K562 (cell line): ENCODE results near the gene CCDC47. TPM values are rescaled to one million over a fixed set of nuclear protein-coding genes. Genes with fewer than 3 reads are reported as not detected.

Experiments
- ATAC-seq: fragments of 200-7000 bp; cut with Tn5 transposase; 3 replicates; pipeline ENCODE4 v1.9.1; 2020; ENCODE audit warnings: moderate library complexity
- BruUV-seq: library from RNA; stranded (reverse); fragments of 400-500 nt; replicated peaks from 2 replicates; lab custom pipeline; 2021; lab: Mats Ljungman, UMichigan
- CTCF ChIA-PET: fragments of 300-600 bp; formaldehyde crosslinking; extraction: SDS; loops from one replicate; lab custom pipeline; 2021; ENCODE audit warnings: low intra/inter-chr PET ratio; lab: Yijun Ruan, JAX
- POLR2A ChIA-PET: fragments of 300-600, 350-650 bp; sonication (Branson Sonifier 250); formaldehyde crosslinking; extraction: SDS; loops from one replicate; lab custom pipeline; 2021; ENCODE audit warnings: antibody characterized with exemption, inconsistent platforms; lab: Yijun Ruan, JAX
- DNase-seq, 4 experiments: peaks; one replicate each; pipeline versions ENCODE4 v3.0.0 to v3.0.0-alpha.2; 2011 to 2018; ENCODE audit warnings: low spot score in 3 of 4, mixed read lengths in 3 of 4; ENCODE audit errors: extremely low read depth in 1 of 4
- FAIRE-seq: peaks from 2 replicates; lab custom pipeline; 2011; peaks lifted over from hg19 to GRCh38; lab: Jason Lieb, UNC
- H2AFZ ChIP-seq: 2 replicates; pipeline ENCODE4 v1.6.0; 2011; ENCODE audit warnings: low read depth, low read length, control low read depth, inconsistent platforms
- H3K27ac ChIP-seq: fragments of 200-600 bp; 3 replicates; pipeline ENCODE4 v1.8.0; 2011; ENCODE audit warnings: low read depth, mild to moderate bottlenecking, control low read depth, inconsistent platforms, low read length, moderate library complexity, mixed read lengths; ENCODE audit errors: extremely low read depth
- H3K27me3 ChIP-seq, 2 experiments: fragments of 300-600 bp in 1 of 2; 2 replicates in 1 of 2; 3 replicates in 1 of 2; pipeline versions ENCODE4 v1.6.0 to v1.8.0; 2011; ENCODE audit warnings: inconsistent platforms in 2 of 2, low read length in 2 of 2, mild to moderate bottlenecking in 1 of 2, mixed read lengths in 1 of 2, moderate library complexity in 1 of 2; ENCODE audit not compliant: control insufficient read depth in 2 of 2, insufficient read depth in 2 of 2
- H3K36me3 ChIP-seq: fragments of 300-600 bp; 3 replicates; pipeline ENCODE4 v1.8.0; 2011; ENCODE audit warnings: mild to moderate bottlenecking, low read length, inconsistent platforms; ENCODE audit not compliant: control insufficient read depth, insufficient read depth
- H3K4me1 ChIP-seq, 2 experiments: fragments of 200-600 bp in 1 of 2; replicated peaks in 1 of 2; 2 replicates in 1 of 2; 3 replicates in 1 of 2; pipeline versions ENCODE4 v1.5.1 to v1.8.0; 2011; ENCODE audit warnings: inconsistent platforms in 2 of 2, low read length in 2 of 2, mild to moderate bottlenecking in 1 of 2, mixed read lengths in 1 of 2, moderate library complexity in 1 of 2; ENCODE audit not compliant: control insufficient read depth in 2 of 2, insufficient read depth in 2 of 2
- H3K4me2 ChIP-seq: 2 replicates; pipeline ENCODE4 v1.6.1; 2011; ENCODE audit warnings: low read length, control low read depth, inconsistent platforms, mixed read lengths; ENCODE audit not compliant: insufficient read depth
- H3K4me3 ChIP-seq: fragments of 200-600 bp; sonication (generic), shearing (Covaris generic); 2 replicates; pipeline ENCODE4 v1.5.1; 2016; ENCODE audit warnings: control low read depth, inconsistent platforms
- H3K79me2 ChIP-seq: fragments of 200-600 bp; 3 replicates; pipeline ENCODE4 v1.8.0; 2011; ENCODE audit warnings: low read length, inconsistent platforms; ENCODE audit not compliant: control insufficient read depth, insufficient read depth
- H3K9ac ChIP-seq, 2 experiments: 2 replicates each; pipeline versions ENCODE4 v1.6.0 to v1.6.1; 2011; ENCODE audit warnings: low read depth in 2 of 2, low read length in 2 of 2, control low read depth in 1 of 2, inconsistent platforms in 1 of 2, mild to moderate bottlenecking in 1 of 2, mixed read lengths in 1 of 2; ENCODE audit not compliant: insufficient read depth in 1 of 2
- H3K9me1 ChIP-seq: one replicate; pipeline ENCODE4 v1.6.0; 2011; ENCODE audit warnings: inconsistent platforms, mild to moderate bottlenecking, low read length, moderate library complexity; ENCODE audit not compliant: control insufficient read depth, insufficient read depth
- H3K9me3 ChIP-seq: replicated peaks from 2 replicates; pipeline ENCODE4 v1.5.1; 2011; ENCODE audit warnings: low read depth, low read length, inconsistent platforms; ENCODE audit not compliant: control insufficient read depth, insufficient read depth
- H4K20me1 ChIP-seq: replicated peaks from 2 replicates; pipeline ENCODE4 v1.6.1; 2011; ENCODE audit warnings: low read length, inconsistent platforms, mixed read lengths; ENCODE audit not compliant: control insufficient read depth, insufficient read depth
- DLX4 ChIP-seq: fragments of 250-450 bp; sonication (Bioruptor Pico); IDR thresholded peaks from 2 replicates; pipeline ENCODE4 v1.6.1; 2021; ENCODE audit warnings: mild to moderate bottlenecking
- ETV6 ChIP-seq, 3 experiments: fragments of 150-350 bp in 1 of 3; sonication (generic) in 1 of 3; formaldehyde crosslinking in 1 of 3; IDR thresholded peaks; 2 replicates each; pipeline versions ENCODE4 v1.6.1 to v1.8.0; 2014 to 2022; ENCODE audit warnings: borderline replicate concordance in 2 of 3, low read depth in 2 of 3, antibody characterized with exemption in 1 of 3, low read length in 1 of 3, mild to moderate bottlenecking in 1 of 3, missing genetic modification reagents in 1 of 3
- FOXP1 ChIP-seq: sonication (generic); formaldehyde crosslinking; IDR thresholded peaks from 2 replicates; pipeline ENCODE4 v1.8.0; 2022; ENCODE audit warnings: mild to moderate bottlenecking, missing genetic modification reagents
- FUS ChIP-seq: fragments of 200-400 bp; formaldehyde crosslinking; optimal IDR thresholded peaks from 2 replicates; pipeline ENCODE3; 2017; ENCODE audit warnings: low read depth, low read length
- MXD1 ChIP-seq: fragments of 250-450 bp; sonication (Bioruptor Pico); IDR thresholded peaks from 2 replicates; pipeline ENCODE4 v1.8.0; 2021; ENCODE audit warnings: borderline replicate concordance, mild to moderate bottlenecking, moderate library complexity; ENCODE audit not compliant: poor library complexity, severe bottlenecking
- PCBP1 ChIP-seq: fragments of 200-400 bp; formaldehyde crosslinking; IDR thresholded peaks from 2 replicates; pipeline ENCODE4 v1.6.1; 2018; ENCODE audit warnings: mild to moderate bottlenecking, low read depth, low read length; ENCODE audit not compliant: poor library complexity, severe bottlenecking
- PURB ChIP-seq: sonication (generic); formaldehyde crosslinking; IDR thresholded peaks from 2 replicates; pipeline ENCODE4 v1.9.0; 2021; ENCODE audit warnings: low read depth, mild to moderate bottlenecking, missing genetic modification reagents
- TAF15 ChIP-seq: fragments of 200-400 bp; formaldehyde crosslinking; IDR thresholded peaks from 2 replicates; pipeline ENCODE4 v1.6.1; 2017; ENCODE audit warnings: mild to moderate bottlenecking, low read depth, low read length, moderate library complexity
- ZFP36 ChIP-seq: fragments of 150-350 bp; IDR thresholded peaks from 2 replicates; pipeline ENCODE4 v1.6.1; 2018; ENCODE audit warnings: low read length, low read depth; ENCODE audit not compliant: partially characterized antibody
- ZNF143 ChIP-seq: sonication (generic); formaldehyde crosslinking; IDR thresholded peaks from 2 replicates; pipeline ENCODE4 v1.9.0; 2022; ENCODE audit warnings: mild to moderate bottlenecking, missing genetic modification reagents
- WGBS: fragments of 100-300 bp; shearing (Covaris generic); methylation state at CpG from one replicate; pipeline ENCODE4 v1.1.6; 2016; ENCODE audit warnings: low coverage, mixed read lengths; ENCODE audit not compliant: insufficient coverage; ENCODE audit errors: missing lambda C conversion rate; 5-methylcytosine and 5-hydroxymethylcytosine counted together
- in situ Hi-C: fragments of 300-500 bp; cut with MboI; formaldehyde crosslinking; loops from 4 replicates; pipeline ENCODE4 v1.15.0; 2018; ENCODE audit warnings: inconsistent platforms, mixed read lengths
- intact Hi-C: fragments of 100-400 bp; cut with micrococcal nuclease; formaldehyde crosslinking; loops from 2 replicates; pipeline ENCODE4 v1.14.2; 2022
- polyA plus RNA-seq, 8 experiments: library from polyadenylated mRNA; depleted of rRNA in 4 of 8; stranded (reverse) in 5 of 8; unstranded in 3 of 8; fragments of >200 nt; fragmentation: Nextera tagmentation in 2 of 8; fragmentation: Illumina TruSeq in 1 of 8; extraction: Ambion mirVana in 2 of 8; extraction: Trizol in 1 of 8; gene quantifications; 2 replicates each; pipeline versions ENCODE4 v1.2.1 to v1.2.3, GENCODE V29; 2011 to 2014; ENCODE audit warnings: inconsistent platforms in 1 of 8, missing spikeins in 1 of 8
- total RNA-seq, 7 experiments: library from RNA; depleted of rRNA in 6 of 7; stranded (reverse); fragments of >200 nt in 6 of 7; fragmentation: Illumina TruSeq in 2 of 7; extraction: Trizol in 2 of 7; gene quantifications; 2 replicates each; pipeline versions ENCODE4 v1.2.1 to v1.2.3, GENCODE V29; 2011 to 2021; ENCODE audit warnings: low replicate concordance in 1 of 7
- TF ChIP-seq, protein P1 (sequence below): fragments of 450-650 bp; formaldehyde crosslinking; IDR thresholded peaks from 2 replicates; pipeline ENCODE4 v1.4.0; 2020; ENCODE audit warnings: mild to moderate bottlenecking, mixed read lengths
- TF ChIP-seq, protein P2 (sequence below): fragments of 150-350 bp; IDR thresholded peaks from 2 replicates; pipeline ENCODE4 v1.6.1; 2014; ENCODE audit warnings: low read depth, mild to moderate bottlenecking, low read length, borderline replicate concordance
- TF ChIP-seq, protein P3 (sequence below): fragments of 450-650 bp; conservative IDR thresholded peaks from 2 replicates; pipeline ENCODE4 v1.6.1; 2016; ENCODE audit warnings: missing genetic modification characterization, low read depth, mild to moderate bottlenecking, control low read depth, missing compliant biosample characterization

Gene CCDC47
- total and polyA plus RNA-seq, 9 of the 15 experiments (the other 6 are each of a cell fraction or from before 2014, with no cell fraction given): 15.5 to 162 (median 122) TPM

- Histone ChIP-seq H3K9me3 (no peaks in the 10 kb centered on the region), H3K9me1 (no peaks in the 10 kb centered on the region), H3K27me3 (no peaks in the 10 kb centered on the region), H4K20me1 (no peaks in the 10 kb centered on the region), H3K36me3 (peaks cover 3% of the 10 kb centered on the region; the same call in 1 of the 3 replicates), H2AFZ (no peak overlapping the region), H3K4me1 (no peaks in the 10 kb centered on the region), H3K79me2 (no peaks in the 10 kb centered on the region), H3K4me3 (no peak overlapping the region), H3K27ac (no peak overlapping the region), H3K9ac (no peak overlapping the region), H3K4me2 (no peak overlapping the region)
- 61% methylated on average over 5 of the region's 5 CpGs for WGBS
- ATAC-seq (no peak), DNase-seq (no peak), FAIRE-seq (no peak)
- no TSS peak for BruUV-seq
- ChIA-PET CTCF (no interaction called here), POLR2A (interaction anchor here (0.6 kb wide), 1 partner anchor 31 kb away, joined by 3 read pairs; no protein-coding TSS in a partner anchor)
- intact Hi-C loops (no loop called here), in situ Hi-C loops (no loop called here)
- TF ChIP-seq PCBP1 (no peak), ZFP36 (no peak), FUS (no peak), TAF15 (no peak), ZNF143 (CRISPR knock-in tag) (no peak), PURB (CRISPR knock-in tag) (no peak), DLX4 (no peak), MXD1 (no peak), FOXP1 (no peak), ETV6 (IDR thresholded peaks at IDR 0.05; ENCODE audit: borderline replicate concordance in 1 of 2, low read depth in 2 of 2, low read length in 1 of 2) (no peak), ETV6 (CRISPR knock-in tag; IDR thresholded peaks at IDR 0.05; ENCODE audit: borderline replicate concordance) (no peak)
- TF ChIP-seq, protein P1, sequence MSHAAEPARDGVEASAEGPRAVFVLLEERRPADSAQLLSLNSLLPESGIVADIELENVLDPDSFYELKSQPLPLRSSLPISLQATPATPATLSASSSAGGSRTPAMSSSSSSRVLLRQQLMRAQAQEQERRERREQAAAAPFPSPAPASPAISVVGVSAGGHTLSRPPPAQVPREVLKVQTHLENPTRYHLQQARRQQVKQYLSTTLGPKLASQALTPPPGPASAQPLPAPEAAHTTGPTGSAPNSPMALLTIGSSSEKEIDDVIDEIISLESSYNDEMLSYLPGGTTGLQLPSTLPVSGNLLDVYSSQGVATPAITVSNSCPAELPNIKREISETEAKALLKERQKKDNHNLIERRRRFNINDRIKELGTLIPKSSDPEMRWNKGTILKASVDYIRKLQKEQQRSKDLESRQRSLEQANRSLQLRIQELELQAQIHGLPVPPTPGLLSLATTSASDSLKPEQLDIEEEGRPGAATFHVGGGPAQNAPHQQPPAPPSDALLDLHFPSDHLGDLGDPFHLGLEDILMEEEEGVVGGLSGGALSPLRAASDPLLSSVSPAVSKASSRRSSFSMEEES (CRISPR knock-in tag): no peak
- TF ChIP-seq, protein P2, sequence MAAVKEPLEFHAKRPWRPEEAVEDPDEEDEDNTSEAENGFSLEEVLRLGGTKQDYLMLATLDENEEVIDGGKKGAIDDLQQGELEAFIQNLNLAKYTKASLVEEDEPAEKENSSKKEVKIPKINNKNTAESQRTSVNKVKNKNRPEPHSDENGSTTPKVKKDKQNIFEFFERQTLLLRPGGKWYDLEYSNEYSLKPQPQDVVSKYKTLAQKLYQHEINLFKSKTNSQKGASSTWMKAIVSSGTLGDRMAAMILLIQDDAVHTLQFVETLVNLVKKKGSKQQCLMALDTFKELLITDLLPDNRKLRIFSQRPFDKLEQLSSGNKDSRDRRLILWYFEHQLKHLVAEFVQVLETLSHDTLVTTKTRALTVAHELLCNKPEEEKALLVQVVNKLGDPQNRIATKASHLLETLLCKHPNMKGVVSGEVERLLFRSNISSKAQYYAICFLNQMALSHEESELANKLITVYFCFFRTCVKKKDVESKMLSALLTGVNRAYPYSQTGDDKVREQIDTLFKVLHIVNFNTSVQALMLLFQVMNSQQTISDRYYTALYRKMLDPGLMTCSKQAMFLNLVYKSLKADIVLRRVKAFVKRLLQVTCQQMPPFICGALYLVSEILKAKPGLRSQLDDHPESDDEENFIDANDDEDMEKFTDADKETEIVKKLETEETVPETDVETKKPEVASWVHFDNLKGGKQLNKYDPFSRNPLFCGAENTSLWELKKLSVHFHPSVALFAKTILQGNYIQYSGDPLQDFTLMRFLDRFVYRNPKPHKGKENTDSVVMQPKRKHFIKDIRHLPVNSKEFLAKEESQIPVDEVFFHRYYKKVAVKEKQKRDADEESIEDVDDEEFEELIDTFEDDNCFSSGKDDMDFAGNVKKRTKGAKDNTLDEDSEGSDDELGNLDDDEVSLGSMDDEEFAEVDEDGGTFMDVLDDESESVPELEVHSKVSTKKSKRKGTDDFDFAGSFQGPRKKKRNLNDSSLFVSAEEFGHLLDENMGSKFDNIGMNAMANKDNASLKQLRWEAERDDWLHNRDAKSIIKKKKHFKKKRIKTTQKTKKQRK: no peak
- TF ChIP-seq, protein P3, sequence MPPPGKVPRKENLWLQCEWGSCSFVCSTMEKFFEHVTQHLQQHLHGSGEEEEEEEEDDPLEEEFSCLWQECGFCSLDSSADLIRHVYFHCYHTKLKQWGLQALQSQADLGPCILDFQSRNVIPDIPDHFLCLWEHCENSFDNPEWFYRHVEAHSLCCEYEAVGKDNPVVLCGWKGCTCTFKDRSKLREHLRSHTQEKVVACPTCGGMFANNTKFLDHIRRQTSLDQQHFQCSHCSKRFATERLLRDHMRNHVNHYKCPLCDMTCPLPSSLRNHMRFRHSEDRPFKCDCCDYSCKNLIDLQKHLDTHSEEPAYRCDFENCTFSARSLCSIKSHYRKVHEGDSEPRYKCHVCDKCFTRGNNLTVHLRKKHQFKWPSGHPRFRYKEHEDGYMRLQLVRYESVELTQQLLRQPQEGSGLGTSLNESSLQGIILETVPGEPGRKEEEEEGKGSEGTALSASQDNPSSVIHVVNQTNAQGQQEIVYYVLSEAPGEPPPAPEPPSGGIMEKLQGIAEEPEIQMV: no peak
These were observed 54.4 kb downstream of the CCDC47 start for GRCh38 chr17:63718988-63719387.
